Kidney (tissue), 14 donors: ENCODE data around the gene RPLP2. TPM values are rescaled to one million over a fixed set of nuclear protein-coding genes. Genes with fewer than 3 reads are reported as not detected.

ENCODE experiments used
- DNase-seq, 5 donors: peaks; one replicate each; pipeline ENCODE4 v3.0.0-alpha.2; 2013 to 2020
- FAIRE-seq: peaks from 2 replicates; lab custom pipeline; 2012; peaks lifted over from hg19 to GRCh38; lab: Jason Lieb, UNC
- H3K27ac ChIP-seq, 2 donors: one replicate each; pipeline ENCODE4 v1.7.0; 2013; ENCODE audit warnings: low read depth in 2 of 2, low read length in 2 of 2, inconsistent platforms in 1 of 2
- H3K27me3 ChIP-seq: one replicate; pipeline ENCODE4 v1.7.1; 2013; ENCODE audit warnings: low read length, inconsistent platforms; ENCODE audit not compliant: control insufficient read depth, insufficient read depth
- H3K36me3 ChIP-seq, 3 donors: one replicate each; pipeline versions ENCODE4 v1.7.0 to v1.7.1; 2013; ENCODE audit warnings: low read length in 3 of 3, control low read depth in 1 of 3, inconsistent platforms in 1 of 3; ENCODE audit not compliant: insufficient read depth in 3 of 3, control insufficient read depth in 2 of 3
- H3K4me1 ChIP-seq, 3 donors: one replicate each; pipeline versions ENCODE4 v1.7.0 to v1.7.1; 2013; ENCODE audit warnings: low read length in 3 of 3, inconsistent platforms in 1 of 3, low read depth in 1 of 3; ENCODE audit not compliant: control insufficient read depth in 2 of 3, insufficient read depth in 2 of 3
- H3K4me3 ChIP-seq, 3 donors: one replicate each; pipeline versions ENCODE4 v1.7.0 to v1.8.1; 2013; ENCODE audit warnings: low read length in 3 of 3, control low read depth in 1 of 3, inconsistent platforms in 1 of 3
- H3K9ac ChIP-seq, 3 donors: one replicate each; pipeline versions ENCODE4 v1.7.0 to v1.7.1; 2013; ENCODE audit warnings: low read length in 3 of 3, control low read depth in 1 of 3, inconsistent platforms in 1 of 3
- H3K9me3 ChIP-seq, 3 donors: one replicate each; pipeline versions ENCODE4 v1.7.0 to v1.7.1; 2013; ENCODE audit warnings: low read length in 3 of 3, control low read depth in 1 of 3, inconsistent platforms in 1 of 3; ENCODE audit not compliant: control insufficient read depth in 2 of 3, insufficient read depth in 1 of 3
- CTCF ChIP-seq: IDR thresholded peaks from 3 replicates; pipeline ENCODE4 v1.5.1; 2012; ENCODE audit warnings: mild to moderate bottlenecking, moderate library complexity, borderline replicate concordance; ENCODE audit not compliant: insufficient read depth; ENCODE audit errors: extremely low read depth
- intact Hi-C: fragments of 100-400 bp; cut with DNase I; formaldehyde crosslinking; loops from one replicate; pipeline ENCODE4 v1.11.1; 2022
- polyA plus RNA-seq: library from polyadenylated mRNA; stranded (reverse); fragments of 350-450 nt; fragmentation: Illumina TruSeq; extraction: RNeasy Lipid Tissue Mini Kit (QIAGEN cat#74804); gene quantifications from one replicate; pipeline ENCODE4 v1.2.3, GENCODE V29; 2014; ENCODE audit warnings: low read depth, low replicate concordance; ENCODE audit not compliant: insufficient read depth
- total RNA-seq: library from RNA; stranded (reverse); fragmentation: NEBNext Ultra II Directional; extraction: Animal tissue kit (Norgen Biotek cat#: 25700); gene quantifications from one replicate; pipeline ENCODE4 v1.2.1, GENCODE V29; 2021
- donor health status: control.
- donor health status: control.
- donor health status: control.
- donor health status: control.
- donor health status: control.
- donor health status: DM: yes; HTN: yes; CAD: no.
- donor health status: Normal renal cell carcinoma (clear cell type).

Gene RPLP2
- total and polyA plus RNA-seq, 2 donors from 2014 or later: 1,544 to 1,997 TPM

DNA sequence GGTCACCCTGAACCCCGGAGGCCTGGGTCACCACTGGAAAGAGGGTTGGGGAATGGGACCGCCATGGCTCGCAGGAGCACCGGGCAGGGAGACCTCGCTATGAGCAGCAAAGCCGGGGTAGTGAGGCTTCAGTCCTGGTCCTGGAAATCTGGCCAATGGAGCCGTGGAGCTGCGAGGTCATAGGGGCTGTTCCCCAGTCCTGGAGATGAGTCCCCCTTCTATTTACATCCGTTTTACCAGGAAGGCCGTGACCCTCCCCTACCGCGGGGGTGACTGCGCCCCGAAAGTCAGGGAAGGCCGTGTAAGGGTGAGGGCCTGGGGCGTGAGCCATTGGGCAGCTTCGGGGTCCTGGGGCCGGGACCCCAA lies 5.2 kb upstream of the RPLP2 start:
- intact Hi-C loops: no loop called here
- Histone ChIP-seq H3K9me3 (no peaks in the 10 kb centered on the region), H3K36me3 (no peaks in the 10 kb centered on the region), H3K4me1 (peaks cover 0 to 18% (median 4%) of the 10 kb centered on the region in 3 donors), H3K4me3 (peak overlapping the region in 2 of 3 donors; percentile 36 to 59), H3K9ac (peak overlapping the region in 2 of 3 donors; percentile 34 to 69), H3K27ac (peak overlapping the region; percentile 37 to 43), H3K27me3 (no peaks in the 10 kb centered on the region)
- FAIRE-seq (no peak), DNase-seq (no peak)
- TF ChIP-seq CTCF: no peak

- H3K9ac ChIP-seq: peak overlapping the region; percentile 90 to 97 (median 95)
- no peak for DNase-seq
- FAIRE-seq: no peak
- H3K36me3 ChIP-seq: peaks cover 6 to 14% (median 14%) of the 10 kb centered on the region in 3 donors
- peak overlapping the region; percentile 99 to 100 for H3K27ac ChIP-seq
- H3K9me3 ChIP-seq: no peaks in the 10 kb centered on the region
- peak overlapping the region; percentile 80 to 96 (median 85) for H3K4me3 ChIP-seq
- TF ChIP-seq CTCF: no peak
- peaks cover 2 to 33% (median 10%) of the 10 kb centered on the region in 3 donors for H3K4me1 ChIP-seq
- intact Hi-C loops: no loop called here
- no peaks in the 10 kb centered on the region for H3K27me3 ChIP-seq
Measured at GRCh38 chr11:808427-809286, 1.1 kb upstream of the RPLP2 start.

DNA sequence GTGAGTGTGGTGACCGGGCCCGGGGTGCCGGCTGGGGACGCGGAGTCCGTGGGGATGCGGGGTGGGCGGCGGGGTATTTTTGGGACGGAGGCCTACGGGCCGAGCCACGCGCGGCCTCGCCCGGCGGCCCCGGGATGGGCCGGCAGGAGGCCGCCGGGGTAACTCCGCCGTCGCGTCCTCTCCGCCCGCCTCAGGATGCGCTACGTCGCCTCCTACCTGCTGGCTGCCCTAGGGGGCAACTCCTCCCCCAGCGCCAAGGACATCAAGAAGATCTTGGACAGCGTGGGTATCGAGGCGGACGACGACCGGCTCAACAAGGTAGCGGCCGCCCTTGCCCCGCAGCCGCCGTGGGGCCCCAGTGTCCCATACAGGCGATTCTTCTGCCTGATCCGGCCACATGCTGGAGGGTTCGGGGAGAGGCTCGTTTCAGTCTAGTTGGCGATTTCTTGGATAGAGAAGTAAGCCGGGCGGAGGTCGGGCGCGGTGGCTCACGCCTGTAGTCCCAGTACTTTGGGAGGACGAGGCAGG lies 337 bp downstream of the RPLP2 start:
- no peak for TF ChIP-seq CTCF
- DNase-seq (no peak), FAIRE-seq (no peak)
- H3K4me1 ChIP-seq: peaks cover 2 to 25% (median 5%) of the 10 kb centered on the region in 3 donors
- H3K36me3 ChIP-seq: peaks cover 6 to 14% (median 14%) of the 10 kb centered on the region in 3 donors
- H3K9me3 ChIP-seq: no peaks in the 10 kb centered on the region
- intact Hi-C loops: no loop called here
- no peaks in the 10 kb centered on the region for H3K27me3 ChIP-seq
- H3K9ac ChIP-seq: peak overlapping the region; percentile 30 to 98 (median 86)
- H3K4me3 ChIP-seq: peak overlapping the region; percentile 80 to 96 (median 85)
- H3K27ac ChIP-seq: peak overlapping the region; percentile 99 to 100
